ENCODE measurements around the gene AFF3. TPM values are rescaled to one million over a fixed set of nuclear protein-coding genes. Genes with fewer than 3 reads are reported as not detected.

Gene AFF3
- total and polyA plus RNA-seq, 2 of the 8 experiments (the other 6 are each of a cell fraction or from before 2014, with no cell fraction given), result 0.27 to 3.0 TPM

DNA sequence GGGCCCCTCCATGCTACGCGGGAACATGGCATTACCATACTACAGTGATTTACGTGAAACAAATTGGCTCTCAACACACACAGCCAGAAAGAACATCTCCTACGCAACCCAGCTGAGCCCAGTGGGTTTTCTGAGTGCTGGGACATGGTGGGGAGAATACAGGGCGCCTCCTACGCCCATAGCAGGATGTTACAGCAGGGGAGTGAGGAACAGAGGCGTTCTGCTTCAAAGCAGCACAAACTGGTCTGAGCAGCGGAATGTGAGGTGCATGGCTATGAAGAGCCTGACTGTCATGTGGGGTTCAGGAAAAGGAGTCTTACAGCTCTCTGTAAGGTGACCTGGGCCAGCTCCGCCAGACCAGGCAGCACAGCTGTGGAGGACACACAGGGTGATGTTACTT, 543.9 kb downstream of the AFF3 start:
- no peak overlapping the region for H2AK5ac ChIP-seq (ENCODE audit: low read depth, low read length)
- H2BK12ac ChIP-seq (ENCODE audit: low read depth, low read length), result no peak overlapping the region; the same call in 1 of the 2 replicates
- H3K79me1 ChIP-seq (ENCODE audit: low read depth, low read length), result no peaks in the 10 kb centered on the region
- POLR2A ChIA-PET (ENCODE audit: partially characterized antibody), result interaction anchor here (1.3 kb wide), 1 partner anchor 7 kb away, joined by 3 read pairs; no protein-coding TSS in a partner anchor
- H3K4me3 ChIP-seq (ENCODE audit: extremely low read depth in 1 of 4, insufficient read depth in 2 of 4, low read depth in 3 of 4, low read length in 4 of 4), result no peak overlapping the region
- CTCF ChIA-PET (ENCODE audit: partially characterized antibody), result interaction anchor here (0.6 to 5.1 kb wide), 11 partner anchors 10 to 597 kb away, joined by 3 to 21 read pairs (median 5); no protein-coding TSS in a partner anchor
- H3K9ac ChIP-seq (replicated peaks in 1 of 4; ENCODE audit: extremely low read depth in 1 of 4, low read depth in 3 of 4, low read length in 3 of 4), result no peak overlapping the region
- H3K14ac ChIP-seq (ENCODE audit: insufficient read length), result no peak overlapping the region
- no peak overlapping the region for H2BK15ac ChIP-seq (ENCODE audit: low read length)
- 81% methylated on average over 9 of the region's 9 CpGs; no CpG with 5 or more reads in 1 of the 2 experiments for WGBS, 2 experiments (ENCODE audit: extremely low coverage in 1 of 2, insufficient coverage in 1 of 2, insufficient read length in 1 of 2, insufficient replicate concordance in 2 of 2, low coverage in 1 of 2, low lambda C conversion rate in 2 of 2, missing lambda C conversion rate in 1 of 2)
- H3K23me2 ChIP-seq (ENCODE audit: low read depth, low read length), result no peaks in the 10 kb centered on the region
- no peak overlapping the region for H3K27ac ChIP-seq (ENCODE audit: low read depth, low read length)
- 0 out of 2 replicates have a peak overlapping the region, but pooled peaks have one; percentile 27 for H2AFZ ChIP-seq (ENCODE audit: low read length)
- H4K20me1 ChIP-seq (replicated peaks in 1 of 2; ENCODE audit: control insufficient read depth in 1 of 2, insufficient read depth in 2 of 2, low read length in 2 of 2), result no peaks in the 10 kb centered on the region
- no peak overlapping the region for H2BK5ac ChIP-seq (ENCODE audit: low read depth, low read length)
- no peaks in the 10 kb centered on the region for H3K27me3 ChIP-seq (replicated peaks in 1 of 4; ENCODE audit: control insufficient read depth in 3 of 4, extremely low read depth in 1 of 4, insufficient read depth in 3 of 4, low read length in 3 of 4)
- peaks cover 0 to 3% (median 0%) of the 10 kb centered on the region in 4 experiments; a peak in 3 of 7 replicates for H3K4me1 ChIP-seq (replicated peaks in 1 of 4; ENCODE audit: control insufficient read depth in 3 of 4, insufficient read depth in 4 of 4, low read length in 3 of 4)
- no peaks in the 10 kb centered on the region for H3K9me3 ChIP-seq (ENCODE audit: insufficient read depth in 2 of 2, low read depth in 1 of 2, low read length in 1 of 2)
- no peak for DNase-seq (ENCODE audit: low read depth in 1 of 2, low spot score in 2 of 2)
- H4K5ac ChIP-seq (ENCODE audit: insufficient read length, low read depth, low read length), result no peak overlapping the region
- no peak overlapping the region for H3K4me2 ChIP-seq (ENCODE audit: insufficient read depth in 1 of 2, low read depth in 2 of 2, low read length in 2 of 2)
- H3K18ac ChIP-seq (ENCODE audit: extremely low read depth, low read length), result no peak overlapping the region
- H2BK20ac ChIP-seq (ENCODE audit: low read length), result no peak overlapping the region
- H3K23ac ChIP-seq (ENCODE audit: insufficient read length), result no peak overlapping the region
- peak in 2 of 3 experiments; percentile 37 to 53; a peak in 2 of 4 replicates for TF ChIP-seq CTCF (IDR thresholded peaks at IDR 0.05; ENCODE audit: control extremely low read depth in 1 of 3, insufficient read depth in 1 of 3, low read depth in 1 of 3, low read length in 3 of 3)
- no peak for TF ChIP-seq GABPA (IDR thresholded peaks at IDR 0.05; ENCODE audit: borderline replicate concordance, insufficient read depth, low read length)
- peak; percentile 53; the same call in 1 of the 2 replicates for TF ChIP-seq TEAD4 (IDR thresholded peaks at IDR 0.05; ENCODE audit: low read depth, low read length)
- TF ChIP-seq MAX (IDR thresholded peaks at IDR 0.05), result 0 out of 2 replicates have a peak, but pooled peaks have one; percentile 26
- TF ChIP-seq TAF1 (IDR thresholded peaks at IDR 0.05; ENCODE audit: low read depth, low read length), result 0 out of 2 replicates have a peak, but pooled peaks have one; percentile 30
- TF ChIP-seq, protein P1, sequence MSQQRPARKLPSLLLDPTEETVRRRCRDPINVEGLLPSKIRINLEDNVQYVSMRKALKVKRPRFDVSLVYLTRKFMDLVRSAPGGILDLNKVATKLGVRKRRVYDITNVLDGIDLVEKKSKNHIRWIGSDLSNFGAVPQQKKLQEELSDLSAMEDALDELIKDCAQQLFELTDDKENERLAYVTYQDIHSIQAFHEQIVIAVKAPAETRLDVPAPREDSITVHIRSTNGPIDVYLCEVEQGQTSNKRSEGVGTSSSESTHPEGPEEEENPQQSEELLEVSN (IDR thresholded peaks at IDR 0.05), result no peak
- no peak for TF ChIP-seq POU5F1 (IDR thresholded peaks at IDR 0.05; ENCODE audit: low read depth, low read length)
- TF ChIP-seq RAD21 (IDR thresholded peaks at IDR 0.05 in 1 of 2, conservative IDR thresholded peaks at IDR 0.05 in 1 of 2; ENCODE audit: low read depth in 2 of 2, low read length in 2 of 2), result peak in 1 of 2 experiments; percentile 14; a peak in 2 of 4 replicates
- no peak for TF ChIP-seq CTBP2 (IDR thresholded peaks at IDR 0.05; ENCODE audit: borderline replicate concordance, insufficient read depth, insufficient read length, low read length)
- peak overlapping the region; percentile 77; the same call in 1 of the 2 replicates for H4K8ac ChIP-seq (ENCODE audit: extremely low read depth, insufficient read depth, low read length)
- peak; percentile 19 for FAIRE-seq
- H4K91ac ChIP-seq (replicated peaks; ENCODE audit: insufficient read length, low read length), result no peak overlapping the region
- no peak overlapping the region for H2BK120ac ChIP-seq (replicated peaks; ENCODE audit: low read depth, low read length)
- no peaks in the 10 kb centered on the region for H3K36me3 ChIP-seq (ENCODE audit: control insufficient read depth in 2 of 4, insufficient read depth in 4 of 4, low read length in 3 of 4)
- no peak overlapping the region for H3K4ac ChIP-seq (replicated peaks; ENCODE audit: insufficient read length, low read depth, low read length)
- H3K56ac ChIP-seq (replicated peaks; ENCODE audit: insufficient read length, low read depth, low read length), result no peak overlapping the region
- no peaks in the 10 kb centered on the region for H3K79me2 ChIP-seq (ENCODE audit: control insufficient read depth in 1 of 2, insufficient read depth in 2 of 2, low read length in 2 of 2)
